ENCODE measurements around the gene RFC3.

- TF ChIP-seq MYC (IDR thresholded peaks at IDR 0.05; ENCODE audit: borderline replicate concordance, low read length) (no peak), MAZ (IDR thresholded peaks at IDR 0.05; ENCODE audit: borderline replicate concordance, low read depth, low read length) (no peak), HDAC2 (IDR thresholded peaks at IDR 0.05) (no peak), POLR2A (IDR thresholded peaks at IDR 0.05; ENCODE audit: low read length) (no peak), CTCF (IDR thresholded peaks at IDR 0.05) (no peak), HMGXB4 (CRISPR knock-in tag; IDR thresholded peaks at IDR 0.05; ENCODE audit: borderline replicate concordance) (no peak), SMC3 (IDR thresholded peaks at IDR 0.05) (no peak), RCOR1 (IDR thresholded peaks at IDR 0.05; ENCODE audit: low read depth, low read length) (no peak), EHMT2 (IDR thresholded peaks at IDR 0.05; ENCODE audit: low read depth) (no peak), NFE2L2 (conservative IDR thresholded peaks at IDR 0.05; ENCODE audit: low read length) (no peak), FOSL2 (IDR thresholded peaks at IDR 0.05) (no peak), FOSL2 (CRISPR knock-in tag; IDR thresholded peaks at IDR 0.05) (no peak), E2F6 (IDR thresholded peaks at IDR 0.05; ENCODE audit: borderline replicate concordance, low read depth) (no peak), CHD4 (IDR thresholded peaks at IDR 0.05; ENCODE audit: borderline replicate concordance) (no peak)
Measured at GRCh38 chr13:33782631-33783030, 35.3 kb upstream of the RFC3 start.
